Cerebellar cortex (tissue), 1 donor: ENCODE data around the gene UBE2J2.

Experiments used
- DNase-seq: peaks from one replicate; pipeline ENCODE4 v3.0.0-alpha.2; 2015; ENCODE audit warnings: low spot score

UBE2J2 gene

DNA sequence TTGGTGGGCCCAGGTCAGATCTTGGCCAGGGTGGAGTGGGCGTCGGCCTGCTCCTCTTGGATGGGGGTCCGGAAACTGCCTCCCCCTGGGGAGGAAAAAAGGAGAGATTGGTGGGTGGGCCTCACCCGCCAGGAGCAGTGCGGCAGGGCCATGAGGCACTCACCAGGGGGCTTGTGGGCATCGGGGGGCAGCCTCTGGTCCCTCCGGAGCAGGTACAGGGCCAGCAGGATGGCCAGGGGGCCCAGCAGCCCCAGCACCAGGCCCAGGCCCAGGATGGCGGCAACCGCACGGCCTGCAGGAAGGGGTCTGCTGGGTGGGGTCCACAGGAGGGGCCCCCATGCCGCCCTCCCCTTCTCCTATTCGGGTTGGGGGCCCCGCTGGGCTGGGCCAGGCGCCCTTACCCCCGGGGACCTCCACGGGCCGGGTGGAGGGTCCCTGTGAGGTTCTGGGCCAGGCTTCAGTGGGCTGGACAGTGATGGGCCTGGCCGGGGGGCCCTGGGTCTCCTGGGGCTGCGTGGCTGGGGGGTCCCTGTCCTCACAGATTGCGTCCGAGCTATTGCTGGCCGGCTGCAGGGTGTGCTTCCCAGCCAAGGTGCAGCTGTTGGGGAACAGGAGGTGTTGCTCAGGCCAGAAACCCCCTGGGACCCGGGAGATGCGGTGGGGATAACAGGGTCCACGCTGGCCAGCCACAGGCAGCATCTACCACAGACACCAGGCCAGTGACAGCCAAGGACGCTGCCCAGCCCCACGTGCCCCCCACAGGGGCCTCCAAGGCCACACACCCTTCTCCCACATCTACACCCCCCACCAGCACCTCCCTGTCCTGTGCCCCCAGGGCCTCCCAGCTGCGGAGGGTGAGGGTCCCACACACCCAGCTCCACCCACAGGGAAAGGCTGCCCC lies 61.9 kb downstream of the UBE2J2 start:
- DNase-seq = no peak

DNA sequence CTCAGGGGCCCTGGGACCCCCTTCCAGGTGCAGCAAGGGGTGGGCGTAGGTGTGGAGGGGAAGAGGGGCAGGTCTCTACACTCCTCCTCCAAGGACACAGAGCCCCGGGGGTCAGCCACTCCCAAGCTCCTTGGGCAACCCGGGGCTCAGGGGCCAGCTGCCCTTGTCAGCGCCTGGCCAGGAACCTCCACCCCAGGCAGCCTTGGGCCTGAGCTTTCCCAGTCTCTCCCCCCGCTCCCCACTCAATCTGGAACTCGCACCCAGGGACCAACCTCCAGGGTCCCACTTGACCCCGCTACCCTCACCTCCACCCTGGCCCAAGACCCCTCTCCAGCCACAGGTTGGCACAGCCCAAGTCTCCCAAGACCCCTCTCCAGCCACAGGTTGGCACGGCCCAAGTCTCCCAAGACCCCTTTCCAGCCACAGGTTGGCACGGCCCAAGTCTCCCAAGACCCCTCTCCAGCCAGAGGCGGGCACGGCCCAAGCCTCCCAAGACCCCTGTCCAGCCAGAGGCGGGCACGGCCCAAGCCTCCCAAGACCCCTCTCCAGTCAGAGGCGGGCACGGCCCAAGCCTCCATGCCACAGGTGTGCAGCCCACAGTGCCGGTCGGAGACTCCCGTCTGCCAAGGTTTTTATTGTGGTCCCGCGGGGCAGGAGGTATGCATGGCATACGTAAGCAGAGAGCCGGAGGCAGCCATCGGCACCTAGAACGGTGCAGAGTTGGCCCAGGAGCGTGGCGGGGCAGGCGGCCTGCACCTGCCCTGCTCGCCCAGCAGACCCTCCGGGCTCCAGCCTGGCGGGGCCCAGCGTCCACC lies 62.7 kb downstream of the UBE2J2 start:
- DNase-seq = no peak

DNA sequence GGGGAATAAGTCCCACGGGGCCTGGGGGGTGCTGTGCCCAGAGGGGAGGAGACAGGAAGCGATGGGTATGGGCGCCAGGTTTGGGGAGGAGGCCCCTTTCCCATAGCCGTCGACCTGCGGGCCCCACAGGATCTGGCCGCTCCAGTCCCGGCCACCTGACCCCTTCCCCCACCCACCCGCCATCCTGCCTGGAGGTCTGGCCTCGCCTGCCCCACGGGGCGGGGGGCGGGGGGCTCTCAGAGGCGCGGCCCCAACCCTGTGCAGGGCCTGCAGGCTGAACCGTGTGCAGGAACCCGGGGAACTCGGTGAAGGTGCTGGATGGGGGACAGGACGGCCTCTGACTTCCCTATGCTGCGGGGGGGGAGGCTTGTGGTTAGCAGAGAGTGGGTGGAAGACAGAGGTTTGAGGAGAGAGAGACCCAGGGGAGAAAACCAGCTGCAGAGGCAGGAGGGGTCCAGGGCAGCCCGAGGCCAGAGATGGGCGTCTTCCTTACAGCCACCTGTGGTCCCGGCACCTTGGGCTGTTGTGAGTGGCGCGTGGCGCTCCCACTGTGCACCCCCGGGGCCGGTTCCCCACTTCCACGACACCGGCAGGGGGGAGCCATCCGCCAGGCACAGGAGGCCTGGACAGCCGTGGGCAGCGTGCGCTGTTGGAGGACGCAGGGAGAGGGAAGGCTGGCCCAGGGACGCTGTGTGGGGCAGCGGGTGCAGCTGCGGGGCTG lies 64.8 kb downstream of the UBE2J2 start:
- DNase-seq = no peak

DNA sequence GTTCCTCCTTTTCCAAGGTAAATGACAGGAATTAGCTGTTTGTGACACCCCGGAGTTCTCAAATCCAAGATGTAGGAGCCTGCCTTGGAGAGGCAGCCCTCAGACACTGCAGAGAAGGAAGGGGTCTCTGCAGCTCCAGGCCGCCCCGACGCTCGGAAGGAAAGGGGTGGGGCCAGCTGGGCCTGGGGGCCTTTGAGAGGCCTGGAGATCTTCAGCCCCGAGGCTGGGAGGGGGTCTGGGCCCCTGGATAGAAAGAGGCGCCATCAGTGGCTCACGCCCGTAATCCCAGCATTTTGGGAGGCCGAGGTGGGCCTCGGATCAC lies 66.1 kb downstream of the UBE2J2 start:
- no peak for DNase-seq

DNA sequence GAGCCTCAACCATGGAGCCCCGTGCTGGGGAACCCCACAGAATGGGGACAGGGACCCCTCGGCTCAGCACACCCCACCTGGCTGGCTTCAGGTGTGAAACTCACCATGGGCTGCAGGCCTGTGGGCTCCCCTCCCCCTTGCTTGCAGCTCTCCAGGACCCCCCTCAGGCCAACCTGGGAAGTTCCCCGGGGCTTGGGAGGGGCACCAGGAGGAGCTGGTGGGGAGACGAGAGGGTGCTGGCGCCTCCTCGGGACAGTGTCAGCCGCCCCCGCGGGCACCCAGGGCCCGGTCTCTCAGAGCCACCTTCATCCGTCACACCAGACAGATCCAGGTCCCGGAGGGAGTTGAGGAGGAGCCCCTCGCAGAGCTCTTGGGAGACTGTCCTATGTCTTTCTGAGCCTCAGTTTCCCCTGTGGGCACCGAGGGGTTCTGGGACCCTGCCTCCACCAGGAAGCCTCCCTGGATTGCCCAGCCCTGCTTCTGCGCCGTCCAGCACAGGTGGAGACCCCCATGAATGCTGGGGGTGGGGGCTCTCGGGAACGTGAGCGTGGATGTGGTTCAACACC lies 66.6 kb downstream of the UBE2J2 start:
- DNase-seq = no peak

DNA sequence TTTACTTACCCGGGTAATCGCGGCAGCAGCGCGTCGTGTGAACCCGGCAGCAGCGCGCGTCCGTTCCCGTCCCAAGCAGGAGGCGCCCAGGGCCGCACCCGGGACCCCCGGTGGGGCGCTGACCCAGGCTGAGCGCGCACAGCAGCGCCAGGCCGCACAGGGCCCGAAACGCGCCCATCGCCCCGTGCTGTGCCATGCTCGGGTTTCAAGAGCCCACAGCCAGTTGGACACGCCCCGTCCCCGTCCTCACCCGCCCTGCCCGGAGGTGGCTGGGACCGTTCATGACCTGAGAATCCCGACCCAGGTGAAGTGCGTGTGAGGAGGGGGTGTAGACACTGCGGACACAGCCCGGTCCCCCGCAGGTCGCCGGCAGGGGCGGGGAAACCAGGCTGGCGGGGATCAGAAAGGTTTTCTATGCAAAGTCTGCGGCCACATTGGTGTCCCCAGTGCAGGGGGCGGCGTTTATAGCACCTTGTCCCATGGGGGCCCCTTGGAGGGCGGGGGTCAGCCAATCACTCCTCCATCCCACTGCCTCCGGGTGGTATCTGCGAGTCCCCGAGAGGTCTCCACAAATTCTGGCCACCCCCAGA lies 67.2 kb downstream of the UBE2J2 start, which contains the start of gene TNFRSF18:
TNFRSF18 (minus strand) TSS at position 217 of the 590 bp plus-strand sequence; CDS start at position 196, 21 bp downstream.
- no peak for DNase-seq

DNA sequence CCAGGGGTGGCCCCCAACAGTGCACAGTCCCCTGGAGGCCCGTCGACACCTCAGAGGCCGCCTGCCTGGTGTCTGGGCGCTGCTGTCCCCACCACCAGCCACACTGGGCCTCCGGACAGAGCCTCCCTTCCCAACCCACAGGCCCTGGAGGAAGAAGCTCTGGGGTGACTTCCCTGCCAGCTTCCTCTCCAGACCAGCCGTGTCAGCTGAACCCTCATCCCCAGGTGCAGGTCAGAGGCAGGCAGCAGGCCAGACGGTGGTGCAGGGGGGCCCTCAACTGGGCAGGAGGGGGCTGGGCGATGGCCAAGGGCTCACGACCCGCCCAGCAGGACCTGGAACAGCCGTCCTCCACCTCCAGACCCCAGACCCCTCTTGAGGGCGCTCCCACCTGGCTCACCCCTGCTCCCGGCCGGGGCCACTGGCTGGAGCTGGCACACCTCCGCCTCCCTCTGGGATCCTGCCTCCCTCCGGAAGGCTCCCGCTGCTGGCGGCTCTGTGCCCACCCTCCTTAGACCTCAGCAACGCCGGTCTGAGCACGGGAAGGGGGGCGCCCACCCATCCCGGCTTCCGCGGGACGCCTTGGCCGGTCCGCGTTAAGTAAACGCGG lies 67.8 kb downstream of the UBE2J2 start:
- DNase-seq = no peak

DNA sequence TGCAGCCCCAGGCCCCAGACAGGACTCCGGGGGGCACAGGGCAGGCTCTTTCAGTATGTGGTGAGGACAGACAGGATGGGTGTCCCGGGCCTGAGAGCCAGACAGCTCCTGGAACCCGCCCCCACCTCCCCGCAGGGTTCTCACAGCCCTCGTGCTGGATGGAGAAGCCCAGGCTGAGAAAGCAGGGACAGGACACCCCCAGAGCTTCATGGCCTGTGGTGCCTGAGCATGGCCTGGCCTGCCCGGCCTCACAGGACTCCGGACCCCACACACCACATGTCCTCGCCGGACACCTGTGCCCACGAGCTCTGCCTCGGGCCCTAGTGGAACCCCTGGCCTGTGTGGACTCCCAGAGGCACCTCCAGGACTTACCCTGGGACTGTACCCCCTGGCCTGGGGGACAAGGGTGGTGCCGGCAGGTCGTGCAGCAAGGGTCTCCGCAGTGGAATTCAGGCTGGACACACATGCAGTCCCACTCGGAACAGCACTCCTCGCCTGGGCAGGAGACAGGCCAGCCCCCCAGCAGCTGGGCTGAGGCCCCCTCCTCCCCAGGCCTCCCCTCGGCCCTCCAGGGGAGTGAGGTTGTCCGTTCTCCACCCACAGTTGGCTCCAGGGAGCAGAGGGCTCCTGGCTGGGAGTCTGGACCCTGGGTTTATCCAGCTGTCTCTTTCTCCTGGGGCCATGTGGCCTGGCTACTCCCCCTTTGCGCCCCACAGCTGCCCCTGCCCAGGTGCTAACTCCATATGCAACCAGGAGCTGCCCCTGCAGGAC lies 68.5 kb downstream of the UBE2J2 start:
- DNase-seq = no peak

DNA sequence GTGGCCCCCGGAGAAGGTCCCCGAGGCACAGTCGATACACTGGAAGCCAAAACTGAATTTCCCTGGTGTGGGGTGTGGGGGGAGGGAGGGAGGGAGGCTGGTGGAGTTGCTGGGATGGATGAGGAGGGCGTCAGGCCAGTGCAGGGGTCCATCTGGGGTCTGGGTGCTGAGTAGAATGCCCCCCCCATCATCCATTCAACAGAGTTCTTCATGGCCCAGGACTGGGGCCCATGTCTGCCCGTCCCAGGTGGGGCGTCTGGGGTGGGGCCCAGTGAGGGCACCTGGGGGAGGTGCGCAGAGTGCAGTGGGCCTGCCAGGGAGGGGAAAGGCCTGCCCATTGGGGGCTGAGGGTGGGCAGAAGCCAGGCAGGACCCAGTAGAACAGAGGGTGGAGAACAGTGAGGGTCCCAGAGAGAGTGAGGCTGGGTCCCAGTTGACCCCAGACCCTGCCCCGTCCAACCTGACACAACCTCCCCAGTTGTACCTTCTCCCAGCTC lies 69.2 kb downstream of the UBE2J2 start:
- DNase-seq = no peak
